ENCODE data around the gene JMJD8.

- TF ChIP-seq POLR2A (IDR thresholded peaks at IDR 0.05) (no peak), CTCF (IDR thresholded peaks at IDR 0.05) (no peak)
Measured at GRCh38 chr16:648781-649589, 35.1 kb downstream of the JMJD8 start, which contains the start of gene WDR90.
